Measurements from ENCODE around the gene CLEC2L.

DNA sequence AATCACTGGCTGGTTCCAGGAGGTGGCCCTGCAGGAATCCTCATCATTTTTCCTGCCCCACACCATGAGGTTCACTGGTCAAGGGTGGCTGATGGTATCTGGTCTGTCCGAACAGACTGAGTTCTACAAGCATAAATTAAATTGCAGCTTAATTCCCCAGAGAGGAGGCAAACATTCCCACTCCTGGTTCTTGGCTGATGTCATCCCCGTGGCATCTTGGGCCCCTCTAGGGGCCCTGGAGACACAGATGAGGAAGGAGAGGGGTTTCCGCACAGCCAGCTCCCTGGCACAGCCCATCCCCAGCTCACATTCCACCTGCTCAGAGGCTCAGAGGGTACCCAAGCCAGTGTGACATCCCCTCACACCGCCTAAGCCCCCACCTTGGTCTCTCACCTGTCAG, 34.7 kb upstream of the CLEC2L start:
- TF ChIP-seq, protein P1, sequence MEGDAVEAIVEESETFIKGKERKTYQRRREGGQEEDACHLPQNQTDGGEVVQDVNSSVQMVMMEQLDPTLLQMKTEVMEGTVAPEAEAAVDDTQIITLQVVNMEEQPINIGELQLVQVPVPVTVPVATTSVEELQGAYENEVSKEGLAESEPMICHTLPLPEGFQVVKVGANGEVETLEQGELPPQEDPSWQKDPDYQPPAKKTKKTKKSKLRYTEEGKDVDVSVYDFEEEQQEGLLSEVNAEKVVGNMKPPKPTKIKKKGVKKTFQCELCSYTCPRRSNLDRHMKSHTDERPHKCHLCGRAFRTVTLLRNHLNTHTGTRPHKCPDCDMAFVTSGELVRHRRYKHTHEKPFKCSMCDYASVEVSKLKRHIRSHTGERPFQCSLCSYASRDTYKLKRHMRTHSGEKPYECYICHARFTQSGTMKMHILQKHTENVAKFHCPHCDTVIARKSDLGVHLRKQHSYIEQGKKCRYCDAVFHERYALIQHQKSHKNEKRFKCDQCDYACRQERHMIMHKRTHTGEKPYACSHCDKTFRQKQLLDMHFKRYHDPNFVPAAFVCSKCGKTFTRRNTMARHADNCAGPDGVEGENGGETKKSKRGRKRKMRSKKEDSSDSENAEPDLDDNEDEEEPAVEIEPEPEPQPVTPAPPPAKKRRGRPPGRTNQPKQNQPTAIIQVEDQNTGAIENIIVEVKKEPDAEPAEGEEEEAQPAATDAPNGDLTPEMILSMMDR (IDR thresholded peaks at IDR 0.05), result no peak
- TF ChIP-seq POLR2AphosphoS5 (IDR thresholded peaks at IDR 0.05) (no peak), EP300 (IDR thresholded peaks at IDR 0.05) (no peak)
